Tibial nerve (tissue), 4 donors: Measurements from ENCODE around the gene SMIM20. TPM values are rescaled to one million over a fixed set of nuclear protein-coding genes. Genes with fewer than 3 reads are reported as not detected.

ENCODE experiments used
- DNase-seq, 2 donors: peaks; one replicate each; pipeline ENCODE4 v3.0.0-alpha.2; 2019; ENCODE audit warnings: low spot score in 2 of 2
- H3K27ac ChIP-seq, 4 donors: fragments of 200-600 bp; sonication (generic) in 3 of 4; one replicate each; pipeline ENCODE4 v1.5.1; 2017 to 2019; ENCODE audit warnings: mild to moderate bottlenecking in 1 of 4
- H3K27me3 ChIP-seq, 2 donors: fragments of 200-600 bp; sonication (generic) in 1 of 2; one replicate each; pipeline versions ENCODE4 v1.5.1 to v1.6.0; 2017 to 2019
- H3K36me3 ChIP-seq, 3 donors: fragments of 200-600 bp; sonication (generic); one replicate each; pipeline ENCODE4 v1.5.1; 2018 to 2019
- H3K4me1 ChIP-seq, 4 donors: fragments of 200-600 bp; sonication (generic) in 3 of 4; one replicate each; pipeline ENCODE4 v1.5.1; 2017 to 2019
- H3K4me3 ChIP-seq, 4 donors: fragments of 200-600 bp; sonication (generic) in 3 of 4; one replicate each; pipeline ENCODE4 v1.5.1; 2017 to 2019; ENCODE audit warnings: mild to moderate bottlenecking in 1 of 4, moderate library complexity in 1 of 4
- H3K9me3 ChIP-seq, 4 donors: fragments of 200-600 bp; sonication (generic) in 3 of 4; one replicate each; pipeline ENCODE4 v1.5.1; 2017 to 2019
- EP300 ChIP-seq, 2 donors: sonication (generic); formaldehyde crosslinking; IDR thresholded peaks; one replicate each; pipeline ENCODE4 v1.6.1; 2017; ENCODE audit warnings: antibody characterized with exemption in 2 of 2, mild to moderate bottlenecking in 1 of 2
- POLR2A ChIP-seq, 2 donors: fragments of 450-650 bp; IDR thresholded peaks; one replicate each; pipeline ENCODE4 v1.6.1; 2017; ENCODE audit warnings: antibody characterized with exemption in 2 of 2, mild to moderate bottlenecking in 2 of 2, moderate library complexity in 2 of 2
- WGBS, 2 donors: methylation state at CpG; one replicate each; pipeline ENCODE4 v1.1.5; 2018; 5-methylcytosine and 5-hydroxymethylcytosine counted together
- total RNA-seq, 4 donors: library from RNA; depleted of rRNA; stranded (reverse); fragments of >200 nt; gene quantifications; one replicate each; pipeline ENCODE4 v1.1.0, GENCODE V29; 2016
- TF ChIP-seq, protein P1 (sequence below), 5 experiments: fragments of 200-600 bp in 3 of 5; fragments of 450-650 bp in 2 of 5; sonication (generic) in 3 of 5; IDR thresholded peaks; one replicate each; pipeline ENCODE4 v1.5.1; 2016 to 2019; ENCODE audit warnings: antibody characterized with exemption in 5 of 5, mild to moderate bottlenecking in 3 of 5, moderate library complexity in 2 of 5

SMIM20 gene
- total RNA-seq, 4 donors from 2014 or later: 14.7 to 31.0 (median 20.9) TPM

DNA sequence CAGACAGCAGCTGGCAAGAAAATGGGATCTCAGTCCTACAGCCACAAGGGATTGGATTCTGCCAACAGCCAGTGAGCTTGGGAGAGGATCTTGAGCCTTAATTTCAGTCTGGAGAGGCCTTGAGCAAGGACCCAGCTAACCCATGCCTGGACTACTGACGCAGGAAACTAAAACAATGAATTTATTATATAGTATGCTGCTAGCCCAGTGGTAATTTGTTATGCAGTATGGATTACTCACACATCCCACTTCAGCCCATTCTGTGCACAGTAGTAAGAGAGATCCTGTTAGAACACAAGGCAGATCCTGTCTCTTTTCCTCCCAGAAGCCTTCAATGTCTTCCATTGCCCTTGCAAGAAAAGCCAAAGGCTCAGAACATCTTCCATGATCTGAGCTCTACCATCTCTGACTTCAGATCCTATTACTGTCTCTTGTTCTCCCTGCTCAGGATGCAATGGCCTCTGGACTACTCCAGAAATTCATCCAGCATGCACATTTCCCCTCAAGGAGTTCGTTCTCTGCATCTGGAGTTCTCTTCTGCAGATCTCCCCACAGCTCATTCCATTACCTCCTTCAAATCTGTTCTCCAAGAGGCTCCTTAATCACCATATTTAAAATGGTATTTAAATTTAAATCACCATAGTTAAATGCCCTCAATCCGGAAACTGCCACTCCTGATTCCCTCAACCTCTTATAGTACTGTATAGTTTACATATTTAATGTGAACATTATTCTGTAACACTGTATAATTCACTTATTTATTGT lies 27.6 kb downstream of the SMIM20 start:
- H3K27ac ChIP-seq: no peak overlapping the region
- H3K4me3 ChIP-seq: no peak overlapping the region
- WGBS, 2 donors: 78 to 81% methylated on average over 3 of the region's 3 CpGs
- TF ChIP-seq POLR2A (IDR thresholded peaks at IDR 0.05) (no peak), EP300 (IDR thresholded peaks at IDR 0.05) (no peak)
- TF ChIP-seq, protein P1, sequence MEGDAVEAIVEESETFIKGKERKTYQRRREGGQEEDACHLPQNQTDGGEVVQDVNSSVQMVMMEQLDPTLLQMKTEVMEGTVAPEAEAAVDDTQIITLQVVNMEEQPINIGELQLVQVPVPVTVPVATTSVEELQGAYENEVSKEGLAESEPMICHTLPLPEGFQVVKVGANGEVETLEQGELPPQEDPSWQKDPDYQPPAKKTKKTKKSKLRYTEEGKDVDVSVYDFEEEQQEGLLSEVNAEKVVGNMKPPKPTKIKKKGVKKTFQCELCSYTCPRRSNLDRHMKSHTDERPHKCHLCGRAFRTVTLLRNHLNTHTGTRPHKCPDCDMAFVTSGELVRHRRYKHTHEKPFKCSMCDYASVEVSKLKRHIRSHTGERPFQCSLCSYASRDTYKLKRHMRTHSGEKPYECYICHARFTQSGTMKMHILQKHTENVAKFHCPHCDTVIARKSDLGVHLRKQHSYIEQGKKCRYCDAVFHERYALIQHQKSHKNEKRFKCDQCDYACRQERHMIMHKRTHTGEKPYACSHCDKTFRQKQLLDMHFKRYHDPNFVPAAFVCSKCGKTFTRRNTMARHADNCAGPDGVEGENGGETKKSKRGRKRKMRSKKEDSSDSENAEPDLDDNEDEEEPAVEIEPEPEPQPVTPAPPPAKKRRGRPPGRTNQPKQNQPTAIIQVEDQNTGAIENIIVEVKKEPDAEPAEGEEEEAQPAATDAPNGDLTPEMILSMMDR (IDR thresholded peaks at IDR 0.05): no peak
- H3K36me3 ChIP-seq: no peaks in the 10 kb centered on the region
- H3K9me3 ChIP-seq: no peaks in the 10 kb centered on the region
- DNase-seq: no peak
- H3K4me1 ChIP-seq: peaks cover 0 to 23% (median 7%) of the 10 kb centered on the region in 4 donors
- no peaks in the 10 kb centered on the region for H3K27me3 ChIP-seq

GRCh38 chr4:25943312-25943711 lies 29.3 kb downstream of the SMIM20 start:
- Histone ChIP-seq H3K4me1 (peaks cover 0 to 11% (median under 1%) of the 10 kb centered on the region in 4 donors), H3K4me3 (no peak overlapping the region), H3K9me3 (no peaks in the 10 kb centered on the region), H3K27me3 (no peaks in the 10 kb centered on the region), H3K27ac (no peak overlapping the region), H3K36me3 (no peaks in the 10 kb centered on the region)
- no peak for DNase-seq
- TF ChIP-seq EP300 (IDR thresholded peaks at IDR 0.05): no peak
- TF ChIP-seq, protein P1 (IDR thresholded peaks at IDR 0.05): no peak
- no peak for TF ChIP-seq POLR2A (IDR thresholded peaks at IDR 0.05)

DNA sequence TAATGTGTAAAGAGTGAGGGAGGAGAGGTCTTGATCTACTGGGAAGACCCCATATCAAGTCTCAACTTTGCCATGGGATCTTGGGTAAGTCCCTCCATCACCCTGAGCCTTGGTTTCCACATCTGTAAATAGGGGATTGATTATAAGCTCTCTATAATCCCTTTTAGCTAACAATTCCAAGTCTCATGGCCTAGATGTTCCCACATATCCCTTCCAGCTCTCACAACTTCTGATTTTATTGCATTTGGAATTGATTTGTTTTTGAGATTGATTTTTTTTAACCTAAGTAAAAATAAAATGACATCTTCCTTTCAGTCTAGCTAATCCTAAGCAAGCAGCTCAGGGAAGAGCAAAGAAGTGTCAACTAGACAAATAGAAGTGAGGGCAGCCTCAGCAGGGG lies 29.8 kb downstream of the SMIM20 start:
- TF ChIP-seq EP300 (IDR thresholded peaks at IDR 0.05): no peak
- TF ChIP-seq, protein P1 (IDR thresholded peaks at IDR 0.05): no peak
- no peak for TF ChIP-seq POLR2A (IDR thresholded peaks at IDR 0.05)
- H3K27ac ChIP-seq: no peak overlapping the region
- no peaks in the 10 kb centered on the region for H3K27me3 ChIP-seq
- H3K4me3 ChIP-seq: no peak overlapping the region
- H3K36me3 ChIP-seq: no peaks in the 10 kb centered on the region
- peaks cover 0 to 7% (median 0%) of the 10 kb centered on the region in 4 donors for H3K4me1 ChIP-seq
- no peaks in the 10 kb centered on the region for H3K9me3 ChIP-seq
- no peak for DNase-seq

GRCh38 chr4:25948051-25948450 lies 34.0 kb downstream of the SMIM20 start:
- no peaks in the 10 kb centered on the region for H3K4me1 ChIP-seq
- WGBS, 2 donors: 92 to 95% methylated on average over 1 of the region's 1 CpG
- H3K27ac ChIP-seq: no peak overlapping the region
- no peak overlapping the region for H3K4me3 ChIP-seq
- H3K27me3 ChIP-seq: no peaks in the 10 kb centered on the region
- TF ChIP-seq, protein P1 (IDR thresholded peaks at IDR 0.05): no peak
- TF ChIP-seq POLR2A (IDR thresholded peaks at IDR 0.05): no peak
- no peak for TF ChIP-seq EP300 (IDR thresholded peaks at IDR 0.05)
- H3K9me3 ChIP-seq: no peaks in the 10 kb centered on the region
- no peaks in the 10 kb centered on the region for H3K36me3 ChIP-seq
- no peak for DNase-seq

DNA sequence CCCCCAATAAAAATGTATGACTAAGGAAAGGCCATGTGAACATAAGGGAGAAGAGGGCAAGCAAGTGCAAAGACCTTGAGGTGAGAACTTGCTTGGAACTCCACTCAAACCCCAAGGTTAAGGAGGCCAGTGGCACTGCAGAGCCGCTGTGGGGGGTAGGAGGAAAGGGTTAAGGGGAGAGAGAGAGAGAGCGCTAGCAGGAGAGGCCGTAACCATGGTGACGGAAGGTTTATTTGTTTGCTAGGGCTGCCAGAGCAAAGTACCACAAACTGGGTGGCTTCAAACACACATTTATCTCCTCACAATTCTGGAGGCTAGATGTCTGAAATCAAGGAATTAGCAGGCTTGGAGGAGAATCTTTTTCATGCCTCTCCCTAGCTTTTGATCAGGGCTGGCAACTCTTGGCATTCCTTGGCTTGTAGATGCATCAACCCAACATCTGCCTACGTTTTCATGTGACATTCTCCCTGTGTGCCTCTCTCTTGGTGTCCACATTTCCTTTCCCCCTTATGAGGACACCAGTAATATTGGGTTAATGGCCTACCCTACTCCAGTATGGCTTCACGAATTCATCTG lies 35.2 kb downstream of the SMIM20 start:
- WGBS, 2 donors: 56 to 62% methylated on average over 6 of the region's 6 CpGs
- no peaks in the 10 kb centered on the region for H3K36me3 ChIP-seq
- H3K27ac ChIP-seq: no peak overlapping the region
- peaks cover 0 to 6% (median 0%) of the 10 kb centered on the region in 4 donors for H3K4me1 ChIP-seq
- DNase-seq: no peak
- no peaks in the 10 kb centered on the region for H3K27me3 ChIP-seq
- no peaks in the 10 kb centered on the region for H3K9me3 ChIP-seq
- no peak overlapping the region for H3K4me3 ChIP-seq
- TF ChIP-seq POLR2A (IDR thresholded peaks at IDR 0.05) (no peak), EP300 (IDR thresholded peaks at IDR 0.05) (no peak)
- TF ChIP-seq, protein P1 (IDR thresholded peaks at IDR 0.05): no peak
